ENCODE data around the gene SLC25A10. TPM values are rescaled to one million over a fixed set of nuclear protein-coding genes. Genes with fewer than 3 reads are reported as not detected.

Gene SLC25A10
- total RNA-seq, 1 donor from 2014 or later, result 7.4 TPM

- DNase-seq (ENCODE audit: missing footprints), result no peak
- intact Hi-C loops (cut with DNase I), result no loop called here
- ATAC-seq, result no peak
Observed at GRCh38 chr17:81714412-81715106, 2.5 kb downstream of the SLC25A10 start.

- no peak for ATAC-seq
- intact Hi-C loops (cut with DNase I), result no loop called here
- DNase-seq (ENCODE audit: missing footprints), result no peak
Observed at GRCh38 chr17:81715107-81715871, 3.2 kb downstream of the SLC25A10 start.

DNA sequence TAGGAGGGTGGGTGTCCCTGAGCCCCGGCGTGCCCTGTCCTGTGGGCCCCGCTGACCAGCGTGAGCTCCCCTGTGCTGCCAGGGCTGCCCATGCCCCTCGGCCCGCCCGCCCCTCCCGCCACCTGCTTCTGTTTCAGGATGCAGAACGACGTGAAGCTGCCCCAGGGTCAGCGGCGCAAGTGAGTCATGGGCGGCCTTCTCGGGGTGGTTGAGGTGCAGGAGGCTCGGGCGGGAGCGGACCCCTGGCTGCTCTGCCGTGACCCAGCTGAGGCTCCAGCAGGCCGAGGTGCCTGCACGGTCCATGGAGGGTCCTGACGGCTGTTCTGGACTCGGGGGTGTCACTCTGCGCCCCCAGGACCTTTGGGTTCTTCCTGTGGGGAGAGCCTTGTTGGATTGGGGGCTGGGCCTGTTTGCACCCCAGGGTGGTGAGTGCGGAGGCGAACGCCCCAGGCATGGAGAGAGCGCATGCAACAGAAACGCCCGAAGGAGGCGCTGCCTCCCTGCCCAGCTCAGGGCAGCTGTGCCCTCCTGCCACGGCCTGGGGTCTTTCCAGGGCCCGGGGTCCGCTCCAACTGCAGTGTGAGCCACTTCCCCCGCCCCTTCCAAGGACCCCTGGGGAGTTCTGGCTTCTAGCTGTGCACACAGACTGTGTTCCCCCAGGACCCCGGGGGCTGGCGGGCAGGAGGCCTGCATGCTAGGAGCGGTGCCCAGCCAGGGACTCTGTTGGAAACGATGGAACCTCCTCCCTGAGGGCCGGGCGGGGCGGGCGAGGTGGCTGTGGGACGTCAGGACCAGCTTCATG lies 4.0 kb downstream of the SLC25A10 start:
- DNase-seq (ENCODE audit: missing footprints), result no peak
- intact Hi-C loops (cut with DNase I), result no loop called here
- no peak for ATAC-seq

DNA sequence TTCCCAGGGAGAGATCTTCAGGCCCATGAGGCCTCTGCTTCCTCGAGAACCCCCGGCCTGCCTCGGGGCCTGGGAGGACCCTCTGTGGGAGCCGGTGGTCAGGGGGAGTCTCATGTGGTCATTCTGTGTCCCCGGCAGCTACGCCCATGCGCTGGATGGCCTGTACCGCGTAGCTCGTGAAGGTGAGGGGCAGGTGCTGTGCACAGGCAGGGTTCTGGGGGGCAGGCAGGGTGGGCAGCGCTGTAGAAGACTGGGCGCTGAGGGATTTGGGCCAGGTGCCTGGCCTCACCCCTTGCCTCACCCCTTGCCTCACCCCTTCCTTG lies 4.6 kb downstream of the SLC25A10 start:
- intact Hi-C loops (cut with DNase I), result no loop called here
- ATAC-seq (no peak), DNase-seq (ENCODE audit: missing footprints) (no peak)

GRCh38 chr17:81717049-81717765 lies 5.1 kb downstream of the SLC25A10 start:
- intact Hi-C loops (cut with DNase I), result no loop called here
- DNase-seq (ENCODE audit: missing footprints) (no peak), ATAC-seq (no peak)

DNA sequence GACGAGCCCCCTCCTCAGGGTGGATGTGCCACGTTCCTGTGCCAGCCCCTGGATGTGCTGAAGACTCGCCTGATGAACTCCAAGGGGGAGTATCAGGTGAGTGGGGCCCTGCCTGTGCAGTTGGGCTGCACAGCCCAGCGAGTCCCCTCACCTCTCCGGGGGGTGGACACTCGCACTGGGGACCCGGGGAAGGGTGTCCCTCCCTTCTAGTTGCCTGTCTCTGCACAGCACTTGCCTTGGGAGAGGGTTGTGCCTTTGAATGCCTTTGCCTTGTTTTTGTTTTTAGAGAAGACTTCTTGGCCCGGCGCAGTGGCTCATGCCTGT lies 5.6 kb downstream of the SLC25A10 start:
- intact Hi-C loops (cut with DNase I), result no loop called here
- no peak for ATAC-seq
- DNase-seq (ENCODE audit: missing footprints), result no peak

GRCh38 chr17:81719410-81720266 lies 7.6 kb downstream of the SLC25A10 start:
- intact Hi-C loops (cut with DNase I), result no loop called here
- DNase-seq (ENCODE audit: missing footprints) (no peak), ATAC-seq (no peak)

- ATAC-seq (no peak), DNase-seq (ENCODE audit: missing footprints) (no peak)
- intact Hi-C loops (cut with DNase I), result no loop called here
Observed at GRCh38 chr17:81720267-81721071, 8.4 kb downstream of the SLC25A10 start.

DNA sequence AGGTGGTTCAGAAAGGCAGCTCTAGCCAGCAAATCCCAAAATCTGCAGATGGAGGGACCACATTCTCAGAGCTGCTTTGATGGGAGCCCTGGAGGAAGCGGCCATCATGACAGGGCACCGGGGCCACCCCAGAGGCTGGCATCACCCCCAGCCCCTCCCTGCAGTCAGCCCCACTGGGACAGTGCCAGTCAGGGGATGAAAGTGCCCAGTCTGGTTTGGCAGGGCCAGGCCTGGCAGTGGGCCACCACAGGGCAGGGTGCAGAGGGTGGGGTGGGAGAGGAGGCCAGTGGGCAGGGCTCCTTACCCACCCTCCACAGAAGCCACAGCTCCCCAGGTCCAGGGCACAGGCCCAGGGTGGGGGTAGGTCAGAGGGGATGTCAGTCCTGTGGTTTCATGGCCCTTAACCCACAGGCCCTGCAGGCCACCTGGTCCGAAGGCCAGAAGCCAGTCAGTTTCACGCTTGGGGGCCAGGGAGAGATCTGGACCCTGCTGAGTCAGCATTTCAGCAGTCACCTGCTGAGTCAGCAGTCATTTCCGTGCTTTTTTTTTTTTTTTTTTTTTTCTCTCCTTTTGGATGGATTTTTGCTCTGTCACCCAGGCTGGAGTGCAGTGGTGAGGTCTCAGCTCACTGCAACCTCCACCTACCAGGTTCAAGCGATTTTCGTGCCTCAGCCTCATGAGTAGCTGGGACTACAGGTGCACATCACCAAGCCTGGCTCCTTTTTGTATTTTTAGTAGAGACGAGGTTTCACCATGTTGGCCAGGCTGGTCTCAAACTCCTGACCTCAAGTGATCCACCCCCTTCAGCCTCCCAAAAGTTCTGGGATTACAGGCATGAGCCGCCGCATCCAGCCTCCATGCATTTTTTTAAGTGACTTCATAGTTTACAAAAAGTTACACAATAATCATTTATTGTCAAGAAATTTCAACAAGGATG lies 10.4 kb downstream of the SLC25A10 start:
- ATAC-seq (peak; percentile 55), DNase-seq (ENCODE audit: missing footprints) (no peak)
- intact Hi-C loops (cut with DNase I), result no loop called here

DNA sequence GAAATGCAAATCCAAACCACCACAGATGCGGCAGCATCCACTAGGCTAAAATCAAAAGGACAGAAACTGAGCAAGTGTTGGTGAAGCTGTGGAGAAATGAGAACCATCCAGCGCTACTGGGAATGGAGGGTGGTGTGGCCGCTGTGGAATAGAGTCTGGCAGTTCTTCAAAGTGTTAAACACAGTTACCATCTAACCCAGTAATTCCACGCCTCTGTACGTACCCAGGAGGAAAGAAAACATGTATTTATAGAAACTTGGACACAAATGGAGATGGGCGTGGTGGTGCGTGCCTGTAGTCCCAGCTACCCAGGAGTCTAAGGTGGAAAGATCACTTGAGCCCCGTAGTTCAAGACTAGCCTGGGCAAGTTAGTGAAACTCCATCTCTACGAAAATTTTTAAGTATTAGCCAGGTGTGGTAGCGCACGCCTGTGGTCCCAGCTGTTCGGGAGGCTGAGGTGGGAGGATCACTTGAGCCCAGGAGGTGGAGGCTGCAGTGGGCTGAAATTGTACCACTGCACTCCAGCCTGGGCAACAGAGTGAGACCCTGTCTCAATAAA lies 11.6 kb downstream of the SLC25A10 start:
- DNase-seq (ENCODE audit: missing footprints), result no peak
- no peak for ATAC-seq
- intact Hi-C loops (cut with DNase I), result no loop called here

- intact Hi-C loops (cut with DNase I), result no loop called here
- ATAC-seq, result no peak
- no peak for DNase-seq (ENCODE audit: missing footprints)
Observed at GRCh38 chr17:81725439-81725838, 13.4 kb downstream of the SLC25A10 start.

- intact Hi-C loops (cut with DNase I), result no loop called here
- DNase-seq (ENCODE audit: missing footprints) (no peak), ATAC-seq (no peak)
Observed at GRCh38 chr17:81726004-81726403, 13.9 kb downstream of the SLC25A10 start.

GRCh38 chr17:81727324-81728031 lies 15.4 kb downstream of the SLC25A10 start:
- DNase-seq (ENCODE audit: missing footprints) (no peak), ATAC-seq (no peak)
- intact Hi-C loops (cut with DNase I), result no loop called here

- intact Hi-C loops (cut with DNase I), result no loop called here
- ATAC-seq (peak; percentile 91), DNase-seq (ENCODE audit: missing footprints) (peak; percentile 93)
Observed at GRCh38 chr17:81733507-81734404, 21.7 kb downstream of the SLC25A10 start.
